Measurements from ENCODE around the gene FAM168B. TPM values are rescaled to one million over a fixed set of nuclear protein-coding genes. Genes with fewer than 3 reads are reported as not detected.

The FAM168B gene, protein sequence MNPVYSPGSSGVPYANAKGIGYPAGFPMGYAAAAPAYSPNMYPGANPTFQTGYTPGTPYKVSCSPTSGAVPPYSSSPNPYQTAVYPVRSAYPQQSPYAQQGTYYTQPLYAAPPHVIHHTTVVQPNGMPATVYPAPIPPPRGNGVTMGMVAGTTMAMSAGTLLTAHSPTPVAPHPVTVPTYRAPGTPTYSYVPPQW
- 109 and 119 TPM in 2 replicates for total RNA-seq (2022)
- Bru-seq, nascent RNA: percentile 93 among the genes with signal in this experiment
- percentile 96 among the genes with signal in this experiment for BruChase-seq, experiment 1, labeled RNA remaining after a 2-hour chase
- percentile 96 among the genes with signal in this experiment for BruChase-seq, experiment 2, labeled RNA remaining after a 6-hour chase
- long read RNA-seq, full-length matches to known transcripts: 61 of 119 reads
- long read RNA-seq, partial matches to known transcripts: 7 of 119 reads
- long read RNA-seq, other reads (novel, unspliced or antisense): 51 of 119 reads

DNA sequence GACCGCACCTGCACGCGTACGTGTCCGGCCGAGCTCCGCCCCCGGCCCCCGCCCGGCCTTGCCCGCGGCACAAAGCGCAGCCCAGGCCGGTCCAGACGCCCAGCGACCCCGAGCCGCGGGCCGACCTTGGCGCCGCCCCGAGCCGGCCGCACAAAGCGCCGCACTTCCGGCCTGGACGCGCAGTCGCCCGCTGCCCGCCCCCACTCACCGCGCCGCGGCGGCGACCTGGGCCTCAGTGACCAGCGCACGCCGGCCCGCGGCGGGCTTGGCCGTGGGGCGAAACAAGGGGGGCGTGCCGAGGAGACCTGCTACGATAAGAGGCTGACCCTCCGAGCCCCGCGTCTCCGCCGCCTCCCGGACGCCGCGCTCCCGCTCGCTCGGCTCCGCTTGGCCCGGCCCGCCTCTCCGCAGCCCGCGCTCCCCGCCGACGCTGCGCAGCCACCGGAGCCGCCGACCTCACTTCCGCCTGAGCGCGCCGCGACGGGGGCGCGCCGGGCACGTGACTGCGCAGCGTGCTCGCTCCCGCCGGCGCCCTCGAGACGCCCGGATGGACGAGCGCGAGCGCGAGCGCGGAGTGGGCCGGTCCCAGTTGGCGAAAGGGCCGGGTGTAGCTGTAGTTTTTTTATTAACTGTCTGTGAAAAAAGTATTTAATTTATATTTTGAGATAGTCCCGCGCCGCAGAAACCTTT is at the start of gene FAM168B:
FAM168B (minus strand) TSS at position 455 of the 690 bp plus-strand sequence. CDS start 10,814 bp downstream, outside the sequence.
- CTCF ChIA-PET: interaction anchor here (0.6 to 3.5 kb wide), 3 partner anchors 11 to 28 kb away, joined by 3 to 14 read pairs (median 3); partner anchors contain the start of gene PLEKHB2
- H3K4me1 Mint-ChIP-seq (ENCODE audit: low read depth, unreplicated experiment): peaks cover 9% of the 10 kb centered on the region
- Histone ChIP-seq H3K4me1 (peaks cover 16% of the 10 kb centered on the region), H3K9me3 (no peaks in the 10 kb centered on the region), H3K27me3 (replicated peaks; ENCODE audit: control insufficient read depth, insufficient read depth, low read length) (no peaks in the 10 kb centered on the region), H3K36me3 (ENCODE audit: control insufficient read depth, insufficient read depth, low read length) (no peaks in the 10 kb centered on the region), H3K4me3 (ENCODE audit: low read depth, low read length) (peak within 1 kb of the TSS; percentile 51)
- peak within 1 kb of the TSS; percentile 98 for H3K27ac Mint-ChIP-seq (ENCODE audit: unreplicated experiment)
- no peaks in the 10 kb centered on the region for H3K27me3 Mint-ChIP-seq (ENCODE audit: insufficient read depth, unreplicated experiment)
- H3K36me3 Mint-ChIP-seq (ENCODE audit: insufficient read depth, unreplicated experiment): peaks cover 60% of the 10 kb centered on the region
- POLR2A ChIA-PET: interaction anchor here (0.6 to 1.9 kb wide), 7 partner anchors 10 to 410 kb away, joined by 3 to 18 read pairs (median 4); partner anchors contain the start of gene PLEKHB2
- H3K9me3 Mint-ChIP-seq (ENCODE audit: unreplicated experiment): no peaks in the 10 kb centered on the region
- peak; percentile 89 to 95 for DNase-seq
- H3K4me3 Mint-ChIP-seq (ENCODE audit: unreplicated experiment): peak within 1 kb of the TSS; percentile 90
- no TSS peak for BruUV-seq (replicated peaks)
- TF ChIP-seq, protein P1, sequence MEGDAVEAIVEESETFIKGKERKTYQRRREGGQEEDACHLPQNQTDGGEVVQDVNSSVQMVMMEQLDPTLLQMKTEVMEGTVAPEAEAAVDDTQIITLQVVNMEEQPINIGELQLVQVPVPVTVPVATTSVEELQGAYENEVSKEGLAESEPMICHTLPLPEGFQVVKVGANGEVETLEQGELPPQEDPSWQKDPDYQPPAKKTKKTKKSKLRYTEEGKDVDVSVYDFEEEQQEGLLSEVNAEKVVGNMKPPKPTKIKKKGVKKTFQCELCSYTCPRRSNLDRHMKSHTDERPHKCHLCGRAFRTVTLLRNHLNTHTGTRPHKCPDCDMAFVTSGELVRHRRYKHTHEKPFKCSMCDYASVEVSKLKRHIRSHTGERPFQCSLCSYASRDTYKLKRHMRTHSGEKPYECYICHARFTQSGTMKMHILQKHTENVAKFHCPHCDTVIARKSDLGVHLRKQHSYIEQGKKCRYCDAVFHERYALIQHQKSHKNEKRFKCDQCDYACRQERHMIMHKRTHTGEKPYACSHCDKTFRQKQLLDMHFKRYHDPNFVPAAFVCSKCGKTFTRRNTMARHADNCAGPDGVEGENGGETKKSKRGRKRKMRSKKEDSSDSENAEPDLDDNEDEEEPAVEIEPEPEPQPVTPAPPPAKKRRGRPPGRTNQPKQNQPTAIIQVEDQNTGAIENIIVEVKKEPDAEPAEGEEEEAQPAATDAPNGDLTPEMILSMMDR (IDR thresholded peaks at IDR 0.05; ENCODE audit: insufficient read depth in 1 of 2, low read depth in 1 of 2, low read length in 1 of 2, severe bottlenecking in 1 of 2, unreplicated experiment in 1 of 2): no peak
- intact Hi-C loops (cut with micrococcal nuclease; ENCODE audit: unreplicated experiment): loop anchor here (1.0 to 5.0 kb wide), 2 partner anchors 11 to 399 kb away; partner anchors contain the start of gene MZT2A

DNA sequence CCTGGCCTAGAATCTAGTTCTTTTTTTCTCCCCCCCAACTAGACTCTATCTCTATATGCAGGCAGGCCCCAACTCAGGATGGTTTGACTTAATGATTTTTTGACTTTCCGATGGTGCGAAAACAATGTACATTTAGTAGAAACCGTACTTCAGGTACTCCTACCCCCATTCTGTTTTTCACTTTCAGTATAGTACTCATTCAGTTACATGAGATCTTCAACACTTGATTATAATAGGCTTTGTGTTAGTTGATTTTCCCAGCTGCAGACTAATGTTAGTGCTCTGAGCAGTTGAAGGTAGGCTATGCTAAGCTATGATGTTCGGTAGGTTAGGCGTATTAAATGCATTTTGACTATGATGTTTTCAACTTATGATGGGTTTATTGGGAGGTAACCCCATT is 49.6 kb upstream of the FAM168B start:
- Histone ChIP-seq H3K27me3 (replicated peaks; ENCODE audit: control insufficient read depth, insufficient read depth, low read length) (no peaks in the 10 kb centered on the region), H3K9me3 (no peaks in the 10 kb centered on the region), H3K4me1 (no peaks in the 10 kb centered on the region), H3K36me3 (ENCODE audit: control insufficient read depth, insufficient read depth, low read length) (no peaks in the 10 kb centered on the region; the same call in none of the 2 replicates), H3K4me3 (ENCODE audit: low read depth, low read length) (no peak overlapping the region)
- Mint-ChIP-seq H3K36me3 (ENCODE audit: insufficient read depth, unreplicated experiment) (peaks cover 83% of the 10 kb centered on the region), H3K4me1 (ENCODE audit: low read depth, unreplicated experiment) (peaks cover 11% of the 10 kb centered on the region), H3K27ac (ENCODE audit: unreplicated experiment) (no peak overlapping the region), H3K9me3 (ENCODE audit: unreplicated experiment) (no peaks in the 10 kb centered on the region), H3K4me3 (ENCODE audit: unreplicated experiment) (no peak overlapping the region), H3K27me3 (ENCODE audit: insufficient read depth, unreplicated experiment) (no peaks in the 10 kb centered on the region)
- TF ChIP-seq, protein P1 (IDR thresholded peaks at IDR 0.05; ENCODE audit: insufficient read depth in 1 of 2, low read depth in 1 of 2, low read length in 1 of 2, severe bottlenecking in 1 of 2, unreplicated experiment in 1 of 2): no peak
- POLR2A ChIA-PET: no interaction called here
- intact Hi-C loops (cut with micrococcal nuclease; ENCODE audit: unreplicated experiment): no loop called here
- CTCF ChIA-PET: no interaction called here
- DNase-seq: no peak
- no TSS peak for BruUV-seq (replicated peaks)

DNA sequence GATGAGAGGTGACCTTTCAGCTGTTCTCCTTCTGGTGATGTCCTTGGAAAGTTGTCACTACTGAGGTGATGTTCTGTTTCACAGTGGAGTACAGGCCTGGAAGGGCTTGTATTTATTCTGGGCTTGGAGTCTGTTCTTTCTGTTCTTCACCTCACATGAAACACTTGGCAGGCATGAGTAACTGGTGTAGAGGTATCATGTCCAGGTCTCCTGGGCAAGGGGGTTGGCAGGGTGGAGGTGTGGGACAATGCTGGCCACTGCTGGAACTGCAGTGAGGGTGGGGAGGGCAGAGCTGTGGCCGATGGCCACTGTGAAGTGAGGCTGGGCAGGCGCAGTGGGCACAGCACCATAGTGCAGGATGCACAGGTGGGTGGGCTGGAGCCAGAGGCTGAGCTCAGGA is 47.3 kb upstream of the FAM168B start:
- DNase-seq: no peak
- Histone ChIP-seq H3K9me3 (no peaks in the 10 kb centered on the region), H3K4me3 (ENCODE audit: low read depth, low read length) (no peak overlapping the region), H3K4me1 (no peaks in the 10 kb centered on the region), H3K36me3 (ENCODE audit: control insufficient read depth, insufficient read depth, low read length) (no peaks in the 10 kb centered on the region; the same call in none of the 2 replicates), H3K27me3 (replicated peaks; ENCODE audit: control insufficient read depth, insufficient read depth, low read length) (no peaks in the 10 kb centered on the region)
- Mint-ChIP-seq H3K9me3 (ENCODE audit: unreplicated experiment) (no peaks in the 10 kb centered on the region), H3K27me3 (ENCODE audit: insufficient read depth, unreplicated experiment) (no peaks in the 10 kb centered on the region), H3K36me3 (ENCODE audit: insufficient read depth, unreplicated experiment) (peaks cover 85% of the 10 kb centered on the region), H3K4me1 (ENCODE audit: low read depth, unreplicated experiment) (peaks cover 11% of the 10 kb centered on the region), H3K27ac (ENCODE audit: unreplicated experiment) (no peak overlapping the region), H3K4me3 (ENCODE audit: unreplicated experiment) (no peak overlapping the region)
- TF ChIP-seq, protein P1 (IDR thresholded peaks at IDR 0.05; ENCODE audit: insufficient read depth in 1 of 2, low read depth in 1 of 2, low read length in 1 of 2, severe bottlenecking in 1 of 2, unreplicated experiment in 1 of 2): no peak
- ChIA-PET POLR2A (no interaction called here), CTCF (no interaction called here)
- intact Hi-C loops (cut with micrococcal nuclease; ENCODE audit: unreplicated experiment): no loop called here
- BruUV-seq (replicated peaks): no TSS peak

All from Caco-2 (cell line).